ENCODE measurements around the gene DEPDC5. TPM values are rescaled to one million over a fixed set of nuclear protein-coding genes. Genes with fewer than 3 reads are reported as not detected.

DEPDC5 gene
- total RNA-seq, 1 experiment from 2014 or later = 7.9 TPM

- Histone ChIP-seq H3K4me2 (ENCODE audit: low read length) (peak overlapping the region; percentile 97), H2AFZ (ENCODE audit: low read length) (peak overlapping the region; percentile 13; the same call in 1 of the 2 replicates), H3K4me3 (ENCODE audit: low read length) (peak overlapping the region; percentile 100), H3K27ac (ENCODE audit: low read length) (peak overlapping the region; percentile 80), H3K79me2 (ENCODE audit: low read length) (peaks cover 51% of the 10 kb centered on the region), H3K27me3 (ENCODE audit: low read length) (no peaks in the 10 kb centered on the region), H3F3A (ENCODE audit: low read length, unreplicated experiment) (no peaks in the 10 kb centered on the region), H3K4me1 (ENCODE audit: insufficient read depth, low read length) (peaks cover 20% of the 10 kb centered on the region), H3K36me3 (ENCODE audit: low read depth, low read length) (peaks cover 11% of the 10 kb centered on the region), H4K20me1 (ENCODE audit: low read length) (peaks cover 27% of the 10 kb centered on the region), H3K9ac (ENCODE audit: low read length) (peak overlapping the region; percentile 96), H3K9me3 (ENCODE audit: low read length) (no peaks in the 10 kb centered on the region), H3K9me2 (replicated peaks; ENCODE audit: low read length) (no peaks in the 10 kb centered on the region)
- POLR2A ChIA-PET (ENCODE audit: unreplicated experiment) = no interaction called here
- TSS peak; percentile 65 for BruUV-seq (replicated peaks)
- TF ChIP-seq EZH2 (IDR thresholded peaks at IDR 0.05; ENCODE audit: low read length, unreplicated experiment) (no peak), CTCF (conservative IDR thresholded peaks at IDR 0.05; ENCODE audit: low read depth, low read length) (no peak), EZH2phosphoT487 (IDR thresholded peaks at IDR 0.05; ENCODE audit: borderline replicate concordance, low read length) (no peak)
- intact Hi-C loops (cut with micrococcal nuclease) = loop anchor here (2.0 to 5.0 kb wide), 2 partner anchors 74 to 193 kb away; partner anchors contain the start of genes DEPDC5 and PRR14L
- DNase-seq (peak; percentile 17), ATAC-seq (peak; percentile 31)
- CTCF ChIA-PET = interaction anchor here (1.6 kb wide), 1 partner anchor 74 kb away, joined by 6 read pairs; no protein-coding TSS in a partner anchor
Measured at GRCh38 chr22:31944700-31945442, 191.1 kb downstream of the DEPDC5 start.

DNA sequence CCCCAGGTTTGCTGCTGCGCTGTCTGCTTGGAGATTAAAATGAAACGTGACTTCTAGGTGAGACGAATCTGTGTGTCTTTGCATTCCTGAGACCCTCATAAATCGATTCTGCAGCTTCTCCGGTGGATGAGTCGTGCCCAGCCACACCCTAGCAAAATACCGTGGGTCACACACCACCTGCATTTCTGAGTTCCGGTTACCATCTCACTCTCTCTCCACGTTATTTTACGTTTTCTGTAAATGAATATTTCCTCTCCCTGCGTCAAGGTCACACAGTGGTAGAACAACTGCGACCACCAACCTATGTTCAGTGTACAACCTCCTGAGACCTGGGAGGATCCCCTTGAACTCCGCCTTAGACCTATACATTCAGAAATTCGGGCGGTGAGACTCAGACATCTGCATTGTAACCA, 191.6 kb downstream of the DEPDC5 start:
- CTCF ChIA-PET = interaction anchor here (1.6 kb wide), 1 partner anchor 75 kb away, joined by 6 read pairs; no protein-coding TSS in a partner anchor
- DNase-seq = peak; percentile 20

More for the DNA sequence above, 191.6 kb downstream of the DEPDC5 start:
- Histone ChIP-seq H3K36me3 (ENCODE audit: low read depth, low read length) (peaks cover 14% of the 10 kb centered on the region), H3K4me3 (ENCODE audit: low read length) (peak overlapping the region; percentile 100), H3K9ac (ENCODE audit: low read length) (peak overlapping the region; percentile 96), H2AFZ (ENCODE audit: low read length) (no peak overlapping the region), H3F3A (ENCODE audit: low read length, unreplicated experiment) (no peaks in the 10 kb centered on the region), H3K79me2 (ENCODE audit: low read length) (peaks cover 57% of the 10 kb centered on the region), H3K4me2 (ENCODE audit: low read length) (peak overlapping the region; percentile 97), H3K9me3 (ENCODE audit: low read length) (no peaks in the 10 kb centered on the region), H3K4me1 (ENCODE audit: insufficient read depth, low read length) (peaks cover 25% of the 10 kb centered on the region), H3K27ac (ENCODE audit: low read length) (peak overlapping the region; percentile 80), H3K9me2 (replicated peaks; ENCODE audit: low read length) (no peaks in the 10 kb centered on the region), H3K27me3 (ENCODE audit: low read length) (no peaks in the 10 kb centered on the region), H4K20me1 (ENCODE audit: low read length) (peaks cover 30% of the 10 kb centered on the region)
- peak; percentile 18 for ATAC-seq
- POLR2A ChIA-PET (ENCODE audit: unreplicated experiment) = no interaction called here
- TF ChIP-seq EZH2 (IDR thresholded peaks at IDR 0.05; ENCODE audit: low read length, unreplicated experiment) = no peak
- TF ChIP-seq CTCF (conservative IDR thresholded peaks at IDR 0.05; ENCODE audit: low read depth, low read length) = no peak
- no peak for TF ChIP-seq EZH2phosphoT487 (IDR thresholded peaks at IDR 0.05; ENCODE audit: borderline replicate concordance, low read length)
- no TSS peak for BruUV-seq (replicated peaks)
- intact Hi-C loops (cut with micrococcal nuclease) = loop anchor here (2.0 to 5.0 kb wide), 2 partner anchors 75 to 193 kb away; partner anchors contain the start of genes DEPDC5 and PRR14L
